Measurements from ENCODE around the gene ZNF74. TPM values are rescaled to one million over a fixed set of nuclear protein-coding genes. Genes with fewer than 3 reads are reported as not detected.

Gene ZNF74
- total and polyA plus RNA-seq, 10 of the 15 experiments (the other 5 are each of a cell fraction or from before 2014, with no cell fraction given) = 0.37 to 9.3 (median 5.1) TPM

GRCh38 chr22:20456722-20457076 is 62.7 kb downstream of the ZNF74 start (continued):
- TF ChIP-seq, protein P1, sequence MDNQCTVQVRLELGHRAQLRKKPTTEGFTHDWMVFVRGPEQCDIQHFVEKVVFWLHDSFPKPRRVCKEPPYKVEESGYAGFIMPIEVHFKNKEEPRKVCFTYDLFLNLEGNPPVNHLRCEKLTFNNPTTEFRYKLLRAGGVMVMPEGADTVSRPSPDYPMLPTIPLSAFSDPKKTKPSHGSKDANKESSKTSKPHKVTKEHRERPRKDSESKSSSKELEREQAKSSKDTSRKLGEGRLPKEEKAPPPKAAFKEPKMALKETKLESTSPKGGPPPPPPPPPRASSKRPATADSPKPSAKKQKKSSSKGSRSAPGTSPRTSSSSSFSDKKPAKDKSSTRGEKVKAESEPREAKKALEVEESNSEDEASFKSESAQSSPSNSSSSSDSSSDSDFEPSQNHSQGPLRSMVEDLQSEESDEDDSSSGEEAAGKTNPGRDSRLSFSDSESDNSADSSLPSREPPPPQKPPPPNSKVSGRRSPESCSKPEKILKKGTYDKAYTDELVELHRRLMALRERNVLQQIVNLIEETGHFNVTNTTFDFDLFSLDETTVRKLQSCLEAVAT (IDR thresholded peaks at IDR 0.05) = no peak
- no peak for TF ChIP-seq BACH1 (IDR thresholded peaks at IDR 0.05; ENCODE audit: borderline replicate concordance)

GRCh38 chr22:20457506-20458240 is 63.7 kb downstream of the ZNF74 start:
- H3K4me1 ChIP-seq (ENCODE audit: control insufficient read depth, insufficient read depth, low read length) = peaks cover 9% of the 10 kb centered on the region
- TF ChIP-seq ZZZ3 (IDR thresholded peaks at IDR 0.05; ENCODE audit: control insufficient read depth, insufficient read length, low read depth) (no peak), IRF5 (IDR thresholded peaks at IDR 0.05; ENCODE audit: borderline replicate concordance) (no peak)
- ChIA-PET SMC1A (ENCODE audit: uncharacterized antibody, unreplicated experiment) (interaction anchor here (1.6 kb wide), 1 partner anchor 61 kb away, joined by 3 read pairs; no protein-coding TSS in a partner anchor), RAD21 (ENCODE audit: unreplicated experiment) (interaction anchor here (2.1 kb wide), 1 partner anchor 40 kb away, joined by 42 read pairs; no protein-coding TSS in a partner anchor), POLR2A (interaction anchor here (0.7 kb wide), 1 partner anchor 512 kb away, joined by 3 read pairs; no protein-coding TSS in a partner anchor), CTCF (interaction anchor here (1.7 to 2.0 kb wide), 2 partner anchors 37 to 39 kb away, joined by 9 to 58 read pairs; no protein-coding TSS in a partner anchor)
- no peak overlapping the region for H3K9ac ChIP-seq (ENCODE audit: control insufficient read depth, insufficient read depth, low read length)
- H2AFZ ChIP-seq (ENCODE audit: control insufficient read depth, low read depth, low read length) = no peak overlapping the region
- no peak for FAIRE-seq
- H3K4me2 ChIP-seq (ENCODE audit: control insufficient read depth, insufficient read depth) = no peak overlapping the region
- no peak overlapping the region for H3K4me3 ChIP-seq
- intact Hi-C loops (cut with micrococcal nuclease; ENCODE audit: unreplicated experiment) (loop anchor here (5.0 kb wide), 1 partner anchor 300 kb away; no protein-coding TSS in a partner anchor), in situ Hi-C loops (cut with MboI) (loop anchor here (5.0 kb wide), 1 partner anchor 35 kb away; no protein-coding TSS in a partner anchor)
- H3K36me3 ChIP-seq (ENCODE audit: control insufficient read depth in 2 of 2, insufficient read depth in 2 of 2, low read length in 1 of 2) = peaks cover 0 to 10% of the 10 kb centered on the region in 2 experiments; a peak in 1 of 4 replicates
- H3K79me2 ChIP-seq (ENCODE audit: control insufficient read depth, insufficient read depth, low read length) = no peaks in the 10 kb centered on the region
- no peaks in the 10 kb centered on the region for H4K20me1 ChIP-seq (ENCODE audit: control insufficient read depth, insufficient read depth)
- no peaks in the 10 kb centered on the region for H3K9me3 ChIP-seq (replicated peaks; ENCODE audit: control insufficient read depth, insufficient read depth, low read length)
- no peak overlapping the region for H3K27ac ChIP-seq (ENCODE audit: control insufficient read depth, insufficient read depth)
- 91% methylated on average over 15 of the region's 15 CpGs for WGBS (ENCODE audit: insufficient coverage, insufficient replicate concordance, low lambda C conversion rate, missing lambda C conversion rate)
- no peak for DNase-seq (ENCODE audit: low read depth, low spot score)
- ATAC-seq = no peak
- no TSS peak for BruUV-seq (replicated peaks)
- no peaks in the 10 kb centered on the region for H3K27me3 ChIP-seq (replicated peaks in 1 of 2; ENCODE audit: control insufficient read depth in 2 of 2, insufficient read depth in 2 of 2, low read length in 1 of 2)

Small RNA genes within 50 kb of the gene (small RNA-seq; reads per million reads assigned to genes)
- not detected for gene RNU6-225P

Other genes with a start within 250 kb of the ZNF74 start
- not detected in 2 replicates for gene CCDC188, start 243.1 kb upstream of the ZNF74 start, total RNA-seq (2014; rRNA removed)
- gene CCDC188, start 243.1 kb upstream of the ZNF74 start, total RNA-seq (2014; rRNA removed; fragmentation: Illumina TruSeq; extraction: Trizol) = not detected in 2 replicates
- not detected in 2 replicates for gene CCDC188, start 243.1 kb upstream of the ZNF74 start, total RNA-seq (2021)
- gene CCDC188, start 243.1 kb upstream of the ZNF74 start, polyA plus RNA-seq (2011; rRNA removed) = not detected in 2 replicates
- gene CCDC188, start 243.1 kb upstream of the ZNF74 start, polyA plus RNA-seq (2014; fragmentation: Illumina TruSeq; extraction: Trizol) = not detected in 2 replicates
- not detected for gene CCDC188, start 243.1 kb upstream of the ZNF74 start, polyA plus RNA-seq (2014; fragmentation: Nextera tagmentation; extraction: Ambion mirVana)
- not detected in 2 replicates for gene CCDC188, start 243.1 kb upstream of the ZNF74 start, polyA plus RNA-seq (2014; rRNA removed)
- not detected for gene CCDC188, start 243.1 kb upstream of the ZNF74 start, polyA plus RNA-seq (2016; fragmentation: Nextera tagmentation; extraction: Ambion mirVana)
- 0.54 and 0.73 TPM in 2 replicates for gene RTN4R, start 125.8 kb upstream of the ZNF74 start, total RNA-seq (2014; rRNA removed)
- 0.09 and 0.13 TPM in 2 replicates for gene RTN4R, start 125.8 kb upstream of the ZNF74 start, total RNA-seq (2014; rRNA removed; fragmentation: Illumina TruSeq; extraction: Trizol)
- gene RTN4R, start 125.8 kb upstream of the ZNF74 start, total RNA-seq (2021) = 0.77 and 0.87 TPM in 2 replicates
- 0.23 TPM in 1 of 2 replicates, not detected in the other for gene RTN4R, start 125.8 kb upstream of the ZNF74 start, polyA plus RNA-seq (2011; rRNA removed)
- 0.03 TPM in 1 of 2 replicates, not detected in the other for gene RTN4R, start 125.8 kb upstream of the ZNF74 start, polyA plus RNA-seq (2014; fragmentation: Illumina TruSeq; extraction: Trizol)
- gene RTN4R, start 125.8 kb upstream of the ZNF74 start, polyA plus RNA-seq (2014; fragmentation: Nextera tagmentation; extraction: Ambion mirVana) = not detected
- gene RTN4R, start 125.8 kb upstream of the ZNF74 start, polyA plus RNA-seq (2014; rRNA removed) = 0.46 and 0.99 TPM in 2 replicates
- gene RTN4R, start 125.8 kb upstream of the ZNF74 start, polyA plus RNA-seq (2016; fragmentation: Nextera tagmentation; extraction: Ambion mirVana) = 1 to 10 TPM in 1 of 2 experiments, under 1 TPM in 1; 0.76 to 1.0 TPM
- gene DGCR6L, start 74.1 kb upstream of the ZNF74 start, total RNA-seq (2014; rRNA removed) = 37.4 and 38.9 TPM in 2 replicates
- 12.5 and 15.2 TPM in 2 replicates for gene DGCR6L, start 74.1 kb upstream of the ZNF74 start, total RNA-seq (2014; rRNA removed; fragmentation: Illumina TruSeq; extraction: Trizol)
- gene DGCR6L, start 74.1 kb upstream of the ZNF74 start, total RNA-seq (2021) = 27.0 and 27.7 TPM in 2 replicates
- gene DGCR6L, start 74.1 kb upstream of the ZNF74 start, polyA plus RNA-seq (2011; rRNA removed) = 9.1 and 17.4 TPM in 2 replicates
- gene DGCR6L, start 74.1 kb upstream of the ZNF74 start, polyA plus RNA-seq (2014; fragmentation: Illumina TruSeq; extraction: Trizol) = 1.5 and 8.1 TPM in 2 replicates
- gene DGCR6L, start 74.1 kb upstream of the ZNF74 start, polyA plus RNA-seq (2014; fragmentation: Nextera tagmentation; extraction: Ambion mirVana) = 1 to 10 TPM; 1.6 to 4.2 TPM
- 36.7 and 41.9 TPM in 2 replicates for gene DGCR6L, start 74.1 kb upstream of the ZNF74 start, polyA plus RNA-seq (2014; rRNA removed)
- 10 to 100 TPM; 59.4 to 62.8 TPM for gene DGCR6L, start 74.1 kb upstream of the ZNF74 start, polyA plus RNA-seq (2016; fragmentation: Nextera tagmentation; extraction: Ambion mirVana)
- 0.17 and 0.27 TPM in 2 replicates for gene SCARF2, start 43.7 kb downstream of the ZNF74 start, total RNA-seq (2014; rRNA removed)
- gene SCARF2, start 43.7 kb downstream of the ZNF74 start, total RNA-seq (2014; rRNA removed; fragmentation: Illumina TruSeq; extraction: Trizol) = not detected in 2 replicates
- 0.45 and 0.74 TPM in 2 replicates for gene SCARF2, start 43.7 kb downstream of the ZNF74 start, total RNA-seq (2021)
- 0.01 TPM in 1 of 2 replicates, not detected in the other for gene SCARF2, start 43.7 kb downstream of the ZNF74 start, polyA plus RNA-seq (2011; rRNA removed)
- not detected in 2 replicates for gene SCARF2, start 43.7 kb downstream of the ZNF74 start, polyA plus RNA-seq (2014; fragmentation: Illumina TruSeq; extraction: Trizol)
- not detected for gene SCARF2, start 43.7 kb downstream of the ZNF74 start, polyA plus RNA-seq (2014; fragmentation: Nextera tagmentation; extraction: Ambion mirVana)
- 0.38 and 0.89 TPM in 2 replicates for gene SCARF2, start 43.7 kb downstream of the ZNF74 start, polyA plus RNA-seq (2014; rRNA removed)
- gene SCARF2, start 43.7 kb downstream of the ZNF74 start, polyA plus RNA-seq (2016; fragmentation: Nextera tagmentation; extraction: Ambion mirVana) = under 1 TPM in 1 of 2 experiments, not detected in 1; 0.09 TPM
- 20.5 and 22.1 TPM in 2 replicates for gene KLHL22, start 101.6 kb downstream of the ZNF74 start, total RNA-seq (2014; rRNA removed)
- gene KLHL22, start 101.6 kb downstream of the ZNF74 start, total RNA-seq (2014; rRNA removed; fragmentation: Illumina TruSeq; extraction: Trizol) = 11.6 and 12.3 TPM in 2 replicates
- gene KLHL22, start 101.6 kb downstream of the ZNF74 start, total RNA-seq (2021) = 18.1 and 21.1 TPM in 2 replicates
- gene KLHL22, start 101.6 kb downstream of the ZNF74 start, polyA plus RNA-seq (2011; rRNA removed) = 9.4 and 14.3 TPM in 2 replicates
- gene KLHL22, start 101.6 kb downstream of the ZNF74 start, polyA plus RNA-seq (2014; fragmentation: Illumina TruSeq; extraction: Trizol) = 13.5 and 14.0 TPM in 2 replicates
- under 1 TPM; 0.06 to 0.71 TPM for gene KLHL22, start 101.6 kb downstream of the ZNF74 start, polyA plus RNA-seq (2014; fragmentation: Nextera tagmentation; extraction: Ambion mirVana)
- gene KLHL22, start 101.6 kb downstream of the ZNF74 start, polyA plus RNA-seq (2014; rRNA removed) = 19.9 and 21.9 TPM in 2 replicates
- 10 to 100 TPM; 12.0 to 16.1 TPM for gene KLHL22, start 101.6 kb downstream of the ZNF74 start, polyA plus RNA-seq (2016; fragmentation: Nextera tagmentation; extraction: Ambion mirVana)
- 27.6 and 34.7 TPM in 2 replicates for gene MED15, start 113.5 kb downstream of the ZNF74 start, total RNA-seq (2014; rRNA removed)
- 16.4 and 16.9 TPM in 2 replicates for gene MED15, start 113.5 kb downstream of the ZNF74 start, total RNA-seq (2014; rRNA removed; fragmentation: Illumina TruSeq; extraction: Trizol)
- gene MED15, start 113.5 kb downstream of the ZNF74 start, total RNA-seq (2021) = 75.2 and 75.8 TPM in 2 replicates
- 12.1 and 23.8 TPM in 2 replicates for gene MED15, start 113.5 kb downstream of the ZNF74 start, polyA plus RNA-seq (2011; rRNA removed)
- gene MED15, start 113.5 kb downstream of the ZNF74 start, polyA plus RNA-seq (2014; fragmentation: Illumina TruSeq; extraction: Trizol) = 5.3 and 17.5 TPM in 2 replicates
- 1 to 10 TPM; 1.4 to 2.8 TPM for gene MED15, start 113.5 kb downstream of the ZNF74 start, polyA plus RNA-seq (2014; fragmentation: Nextera tagmentation; extraction: Ambion mirVana)
- 44.5 and 54.6 TPM in 2 replicates for gene MED15, start 113.5 kb downstream of the ZNF74 start, polyA plus RNA-seq (2014; rRNA removed)
- 10 to 100 TPM; 29.9 to 37.0 TPM for gene MED15, start 113.5 kb downstream of the ZNF74 start, polyA plus RNA-seq (2016; fragmentation: Nextera tagmentation; extraction: Ambion mirVana)